IMR-90 (cell line): ENCODE data around the gene CTSL. TPM values are rescaled to one million over a fixed set of nuclear protein-coding genes. Genes with fewer than 3 reads are reported as not detected.

ENCODE experiments used
- ATAC-seq: fragments of 200-7000 bp; cut with Tn5 transposase; 2 replicates; pipeline ENCODE4 v1.9.1; 2020; ENCODE audit warnings: low read depth, mild to moderate bottlenecking, moderate library complexity
- BruUV-seq: library from RNA; stranded (reverse); fragments of 400-500 nt; replicated peaks from 2 replicates; lab custom pipeline; 2021; lab: Mats Ljungman, UMichigan
- CTCF ChIA-PET: fragments of 300-600 bp; formaldehyde crosslinking; extraction: SDS; loops from one replicate; lab custom pipeline; 2021; ENCODE audit warnings: antibody characterized with exemption; lab: Yijun Ruan, JAX
- POLR2A ChIA-PET: fragments of 300-600 bp; sonication (Branson Sonifier 250); formaldehyde crosslinking; loops from one replicate; lab custom pipeline; 2022; ENCODE audit warnings: antibody characterized with exemption; ENCODE audit not compliant: unreplicated experiment; lab: Charles Lee
- DNase-seq: peaks from one replicate; pipeline ENCODE4 v3.0.0; 2013
- H2AFZ ChIP-seq: replicated peaks from 2 replicates; pipeline ENCODE3; 2013; ENCODE audit warnings: low read length, mild to moderate bottlenecking; ENCODE audit not compliant: poor library complexity
- H2AK5ac ChIP-seq: 2 replicates; pipeline ENCODE4 v1.6.1; 2013; ENCODE audit warnings: low read depth, low read length, inconsistent platforms
- H2AK9ac ChIP-seq: replicated peaks from 2 replicates; pipeline ENCODE3; 2013; ENCODE audit warnings: mild to moderate bottlenecking, low read depth, low read length, moderate library complexity; ENCODE audit not compliant: poor library complexity
- H2BK120ac ChIP-seq: 2 replicates; pipeline ENCODE4 v1.6.1; 2013; ENCODE audit warnings: low read depth, low read length, inconsistent platforms
- H2BK15ac ChIP-seq: 3 replicates; pipeline ENCODE4 v1.6.1; 2013; ENCODE audit warnings: low read depth, low read length, inconsistent platforms
- H2BK20ac ChIP-seq: 2 replicates; pipeline ENCODE4 v1.6.1; 2013; ENCODE audit warnings: low read depth, mild to moderate bottlenecking, inconsistent platforms, low read length, moderate library complexity
- H2BK5ac ChIP-seq: 2 replicates; pipeline ENCODE4 v1.6.1; 2013; ENCODE audit warnings: mild to moderate bottlenecking, low read depth, low read length, inconsistent platforms; ENCODE audit not compliant: poor library complexity, severe bottlenecking
- H3K14ac ChIP-seq: replicated peaks from 2 replicates; pipeline ENCODE4 v1.6.1; 2013; ENCODE audit warnings: low read depth, low read length, inconsistent platforms
- H3K18ac ChIP-seq: 2 replicates; pipeline ENCODE4 v1.6.1; 2013; ENCODE audit warnings: low read depth, low read length, control low read depth
- H3K23ac ChIP-seq: 2 replicates; pipeline ENCODE4 v1.6.1; 2013; ENCODE audit warnings: low read depth, low read length, inconsistent platforms
- H3K27ac ChIP-seq: 2 replicates; pipeline ENCODE4 v1.5.1; 2013; ENCODE audit warnings: mild to moderate bottlenecking, control low read depth, low read length; ENCODE audit not compliant: insufficient read depth
- H3K27me3 ChIP-seq: 2 replicates; pipeline ENCODE4 v1.6.1; 2013; ENCODE audit warnings: low read length; ENCODE audit not compliant: control insufficient read depth, insufficient read depth
- H3K36me3 ChIP-seq: 2 replicates; pipeline ENCODE4 v1.6.1; 2013; ENCODE audit warnings: low read length, mixed read lengths; ENCODE audit not compliant: control insufficient read depth, insufficient read depth
- H3K4ac ChIP-seq: 2 replicates; pipeline ENCODE4 v1.6.1; 2013; ENCODE audit warnings: low read depth, low read length, inconsistent platforms
- H3K4me1 ChIP-seq: 2 replicates; pipeline ENCODE4 v1.6.1; 2013; ENCODE audit warnings: low read length, mixed read lengths; ENCODE audit not compliant: control insufficient read depth, insufficient read depth
- H3K4me2 ChIP-seq: 2 replicates; pipeline ENCODE4 v1.6.1; 2013; ENCODE audit warnings: low read depth, mild to moderate bottlenecking, control low read depth, low read length, moderate library complexity
- H3K4me3 ChIP-seq: 2 replicates; pipeline ENCODE4 v1.5.1; 2013; ENCODE audit warnings: low read depth, mild to moderate bottlenecking, control low read depth, low read length, moderate library complexity; ENCODE audit not compliant: insufficient read depth
- H3K56ac ChIP-seq: 2 replicates; pipeline ENCODE4 v1.6.1; 2013; ENCODE audit warnings: low read length, inconsistent platforms; ENCODE audit not compliant: insufficient read depth; ENCODE audit errors: extremely low read depth
- H3K79me1 ChIP-seq, 2 experiments: 2 replicates each; pipeline ENCODE4 v1.6.1; 2013; ENCODE audit warnings: low read length in 2 of 2, inconsistent platforms in 1 of 2, low read depth in 1 of 2
- H3K9ac ChIP-seq: 2 replicates; pipeline ENCODE4 v1.6.1; 2013; ENCODE audit warnings: low read depth, low read length, control low read depth
- H3K9me1 ChIP-seq: 2 replicates; pipeline ENCODE4 v1.6.1; 2013; ENCODE audit warnings: low read length, inconsistent platforms; ENCODE audit not compliant: insufficient read depth
- H3K9me3 ChIP-seq: 2 replicates; pipeline ENCODE4 v1.6.1; 2013; ENCODE audit warnings: low read length; ENCODE audit not compliant: control insufficient read depth, insufficient read depth
- H4K20me1 ChIP-seq: 2 replicates; pipeline ENCODE4 v1.6.1; 2013; ENCODE audit warnings: low read length, inconsistent platforms; ENCODE audit not compliant: insufficient read depth
- H4K5ac ChIP-seq: 2 replicates; pipeline ENCODE4 v1.6.1; 2013; ENCODE audit warnings: mild to moderate bottlenecking, low read depth, low read length, control low read depth
- H4K8ac ChIP-seq, 2 experiments: 2 replicates each; pipeline ENCODE4 v1.6.1; 2013; ENCODE audit warnings: low read depth in 2 of 2, low read length in 2 of 2, control low read depth in 1 of 2, inconsistent platforms in 1 of 2
- H4K91ac ChIP-seq: 2 replicates; pipeline ENCODE4 v1.6.1; 2013; ENCODE audit warnings: low read depth, low read length, inconsistent platforms; ENCODE audit not compliant: insufficient read depth
- BHLHE40 ChIP-seq: fragments of 150-350 bp; IDR thresholded peaks from 2 replicates; pipeline ENCODE4 v1.6.1; 2016; ENCODE audit warnings: mild to moderate bottlenecking, low read depth, low read length
- CEBPB ChIP-seq: IDR thresholded peaks from 2 replicates; pipeline ENCODE4 v1.6.1; 2012; ENCODE audit warnings: low read depth, low read length, improper control_type of control experiment
- CHD1 ChIP-seq: IDR thresholded peaks from 2 replicates; pipeline ENCODE4 v1.6.1; 2012; ENCODE audit warnings: low read depth, low read length, improper control_type of control experiment
- FOS ChIP-seq: fragments of 150-350 bp; IDR thresholded peaks from 2 replicates; pipeline ENCODE4 v1.6.1; 2016; ENCODE audit warnings: low read depth, low read length
- MXI1 ChIP-seq: IDR thresholded peaks from 2 replicates; pipeline ENCODE4 v1.6.1; 2012; ENCODE audit warnings: low read depth, mild to moderate bottlenecking, low read length, moderate library complexity, borderline replicate concordance
- NFE2L2 ChIP-seq: fragments of 150-350 bp; IDR thresholded peaks from 2 replicates; pipeline ENCODE4 v1.6.1; 2016; ENCODE audit warnings: low read depth, mild to moderate bottlenecking, low read length
- POLR2A ChIP-seq: IDR thresholded peaks from 2 replicates; pipeline ENCODE4 v1.6.1; 2012; ENCODE audit warnings: mild to moderate bottlenecking, low read depth, low read length
- RCOR1 ChIP-seq: IDR thresholded peaks from 2 replicates; pipeline ENCODE4 v1.6.1; 2012; ENCODE audit warnings: mild to moderate bottlenecking, low read length, improper control_type of control experiment; ENCODE audit not compliant: insufficient replicate concordance
- SMC3 ChIP-seq: fragments of 150-350 bp; IDR thresholded peaks from 2 replicates; pipeline ENCODE4 v1.6.1; 2016; ENCODE audit warnings: low read depth, mild to moderate bottlenecking, antibody characterized with exemption, low read length, moderate library complexity
- USF2 ChIP-seq: fragments of 150-350 bp; IDR thresholded peaks from 2 replicates; pipeline ENCODE4 v1.6.1; 2017; ENCODE audit warnings: mild to moderate bottlenecking, antibody characterized with exemption, low read length, low read depth
- WGBS, 2 experiments: methylation state at CpG; one replicate each; pipeline versions ENCODE4 v1.1.5 to v1.1.7; 2013; ENCODE audit warnings: missing lambda C conversion rate in 2 of 2; ENCODE audit not compliant: insufficient read length in 1 of 2; ENCODE audit errors: extremely low coverage in 2 of 2; 5-methylcytosine and 5-hydroxymethylcytosine counted together
- dilution Hi-C: fragments of 300-500 bp; cut with HindIII; formaldehyde crosslinking; loops from one replicate; pipeline ENCODE4 v1.14.3; 2018; ENCODE audit warnings: low sequenced_read_pairs; ENCODE audit not compliant: unreplicated experiment
- in situ Hi-C: fragments of 300-500 bp; cut with MboI; formaldehyde crosslinking; loops from 3 replicates; pipeline ENCODE4 v1.14.3; 2019; ENCODE audit warnings: low sequenced_read_pairs, inconsistent platforms, mixed read lengths
- intact Hi-C: fragments of 100-400 bp; cut with micrococcal nuclease; formaldehyde crosslinking; loops from 2 replicates; pipeline ENCODE4 v1.10.0; 2022
- polyA plus RNA-seq, 3 experiments: library from polyadenylated mRNA; depleted of rRNA; stranded (reverse); fragments of >200 nt; gene quantifications; 2 replicates each; pipeline ENCODE4 v1.2.3, GENCODE V29; 2012; ENCODE audit warnings: low replicate concordance in 1 of 3
- total RNA-seq: library from RNA; depleted of rRNA; stranded (reverse); fragments of >200 nt; gene quantifications from 2 replicates; pipeline ENCODE4 v1.2.3, GENCODE V29; 2012
- TF ChIP-seq, protein P1 (sequence below): conservative IDR thresholded peaks from 2 replicates; pipeline ENCODE4 v1.5.1; 2012; ENCODE audit warnings: mild to moderate bottlenecking, low read depth, low read length, improper control_type of control experiment

Gene CTSL
- total and polyA plus RNA-seq, 2 of the 4 experiments (the other 2 are of a cell fraction) = 57.0 to 112 TPM

DNA sequence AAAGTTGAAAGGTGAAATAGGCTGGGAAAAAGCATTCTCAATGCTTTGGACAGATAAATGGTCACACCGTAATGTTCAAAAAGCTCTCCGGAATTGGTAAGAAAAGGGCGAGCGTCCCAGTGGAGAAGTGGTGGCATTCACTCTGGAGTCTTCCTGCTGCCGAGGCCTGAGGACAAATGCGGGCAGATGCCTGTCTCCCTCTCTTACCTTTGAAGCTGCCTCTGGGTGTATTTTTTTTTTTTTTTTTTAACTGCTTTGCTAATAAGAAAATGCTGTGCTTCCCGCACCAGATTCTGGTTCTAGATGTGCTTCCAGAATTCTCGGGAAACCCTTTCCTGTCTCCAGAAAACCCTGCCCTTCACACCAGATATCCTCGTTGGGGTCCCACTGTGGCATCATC lies 24.4 kb upstream of the CTSL start (continued):
- TF ChIP-seq USF2 (no peak), CEBPB (no peak), FOS (no peak), CHD1 (no peak)

- Histone ChIP-seq H4K91ac (no peak overlapping the region), H2BK120ac (no peak overlapping the region), H3K56ac (no peak overlapping the region), H3K14ac (no peak overlapping the region), H3K4me1 (no peaks in the 10 kb centered on the region), H3K27ac (no peak overlapping the region), H2AK9ac (no peak overlapping the region), H4K20me1 (no peaks in the 10 kb centered on the region), H3K9me1 (no peaks in the 10 kb centered on the region; the same call in 1 of the 2 replicates), H3K18ac (no peak overlapping the region), H3K9ac (no peak overlapping the region), H2AK5ac (no peak overlapping the region), H3K27me3 (no peaks in the 10 kb centered on the region), H4K8ac (no peak overlapping the region), H3K4ac (no peak overlapping the region), H2BK20ac (no peak overlapping the region), H2BK5ac (no peak overlapping the region), H3K9me3 (no peaks in the 10 kb centered on the region), H3K4me2 (no peak overlapping the region), H3K4me3 (no peak overlapping the region), H2AFZ (no peak overlapping the region), H3K23ac (no peak overlapping the region), H4K5ac (no peak overlapping the region), H2BK15ac (no peak overlapping the region), H3K79me1 (no peaks in the 10 kb centered on the region), H3K36me3 (no peaks in the 10 kb centered on the region)
- TF ChIP-seq BHLHE40 (no peak), SMC3 (no peak), MXI1 (no peak), POLR2A (no peak), CEBPB (no peak), RCOR1 (no peak), NFE2L2 (no peak)
- TF ChIP-seq, protein P1, sequence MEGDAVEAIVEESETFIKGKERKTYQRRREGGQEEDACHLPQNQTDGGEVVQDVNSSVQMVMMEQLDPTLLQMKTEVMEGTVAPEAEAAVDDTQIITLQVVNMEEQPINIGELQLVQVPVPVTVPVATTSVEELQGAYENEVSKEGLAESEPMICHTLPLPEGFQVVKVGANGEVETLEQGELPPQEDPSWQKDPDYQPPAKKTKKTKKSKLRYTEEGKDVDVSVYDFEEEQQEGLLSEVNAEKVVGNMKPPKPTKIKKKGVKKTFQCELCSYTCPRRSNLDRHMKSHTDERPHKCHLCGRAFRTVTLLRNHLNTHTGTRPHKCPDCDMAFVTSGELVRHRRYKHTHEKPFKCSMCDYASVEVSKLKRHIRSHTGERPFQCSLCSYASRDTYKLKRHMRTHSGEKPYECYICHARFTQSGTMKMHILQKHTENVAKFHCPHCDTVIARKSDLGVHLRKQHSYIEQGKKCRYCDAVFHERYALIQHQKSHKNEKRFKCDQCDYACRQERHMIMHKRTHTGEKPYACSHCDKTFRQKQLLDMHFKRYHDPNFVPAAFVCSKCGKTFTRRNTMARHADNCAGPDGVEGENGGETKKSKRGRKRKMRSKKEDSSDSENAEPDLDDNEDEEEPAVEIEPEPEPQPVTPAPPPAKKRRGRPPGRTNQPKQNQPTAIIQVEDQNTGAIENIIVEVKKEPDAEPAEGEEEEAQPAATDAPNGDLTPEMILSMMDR = no peak
- in situ Hi-C loops (loop anchor here (25.0 kb wide), 1 partner anchor 860 kb away; no protein-coding TSS in a partner anchor), dilution Hi-C loops (no loop called here), intact Hi-C loops (no loop called here)
- WGBS, 2 experiments = no CpG with 5 or more reads among the region's 6 CpGs
- CTCF ChIA-PET = interaction anchor here (0.7 to 1.6 kb wide), 2 partner anchors 18 to 25 kb away, joined by 3 to 6 read pairs; no protein-coding TSS in a partner anchor
- POLR2A ChIA-PET = interaction anchor here (0.6 kb wide), 1 partner anchor 608 kb away, joined by 3 read pairs; no protein-coding TSS in a partner anchor
- no TSS peak for BruUV-seq
- ATAC-seq (no peak), DNase-seq (no peak)
Observed at GRCh38 chr9:87701931-87702421, 23.9 kb upstream of the CTSL start.
